Urinary bladder (tissue), 4 donors: ENCODE measurements around the gene CYP46A1. TPM values are rescaled to one million over a fixed set of nuclear protein-coding genes. Genes with fewer than 3 reads are reported as not detected.

Source experiments
- DNase-seq: peaks from one replicate; pipeline ENCODE4 v3.0.0-alpha.2; 2015; ENCODE audit errors: extremely low spot score
- H3K27ac ChIP-seq: one replicate; pipeline ENCODE4 v1.5.1; 2013; ENCODE audit warnings: low read depth, mild to moderate bottlenecking, moderate library complexity
- H3K36me3 ChIP-seq: one replicate; pipeline ENCODE4 v1.6.1; 2013; ENCODE audit warnings: mild to moderate bottlenecking, moderate library complexity; ENCODE audit not compliant: insufficient read depth
- H3K4me1 ChIP-seq: one replicate; pipeline ENCODE4 v1.6.1; 2013; ENCODE audit warnings: mild to moderate bottlenecking, moderate library complexity; ENCODE audit not compliant: insufficient read depth
- H3K4me3 ChIP-seq: one replicate; pipeline ENCODE4 v1.5.1; 2013; ENCODE audit warnings: low read depth, low read length
- WGBS: extraction: QIAGEN DNeasy Blood & Tissue Kit; methylation state at CpG from one replicate; pipeline ENCODE4 v1.1.7; 2013; 5-methylcytosine and 5-hydroxymethylcytosine counted together
- polyA plus RNA-seq: library from polyadenylated mRNA; stranded (reverse); fragments of 200-250 nt; gene quantifications from one replicate; pipeline ENCODE4 v1.2.3, GENCODE V29; 2013
- total RNA-seq: library from RNA; depleted of rRNA; stranded (reverse); fragments of >200 nt; gene quantifications from one replicate; pipeline ENCODE4 v1.2.3, GENCODE V29; 2014
- donor health status: healthy with polysubstance abuse.
- donor health status: healthy.

Gene CYP46A1
- total and polyA plus RNA-seq, 2 donors, result 0.91 to 2.7 TPM

DNA sequence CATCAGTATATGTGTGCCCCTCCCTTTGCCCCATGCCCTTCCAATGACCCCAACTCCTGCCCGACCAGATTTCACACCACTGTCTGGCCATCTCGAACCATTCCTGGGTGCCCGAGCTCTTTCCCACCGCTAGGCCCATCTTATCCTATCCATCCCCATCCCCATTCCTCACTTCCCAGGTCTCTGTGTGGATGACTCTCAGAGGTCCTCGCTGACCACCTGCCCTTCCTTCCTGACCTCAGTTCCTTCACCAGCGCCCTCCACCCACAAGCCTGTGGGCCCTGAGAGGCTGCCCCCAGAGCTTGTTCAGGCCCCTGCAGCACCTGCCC lies 49.1 kb downstream of the CYP46A1 start:
- WGBS, result 82% methylated on average over 6 of the region's 6 CpGs
- Histone ChIP-seq H3K4me1 (no peaks in the 10 kb centered on the region), H3K4me3 (no peak overlapping the region), H3K27ac (no peak overlapping the region), H3K36me3 (no peaks in the 10 kb centered on the region)
- DNase-seq, result no peak

DNA sequence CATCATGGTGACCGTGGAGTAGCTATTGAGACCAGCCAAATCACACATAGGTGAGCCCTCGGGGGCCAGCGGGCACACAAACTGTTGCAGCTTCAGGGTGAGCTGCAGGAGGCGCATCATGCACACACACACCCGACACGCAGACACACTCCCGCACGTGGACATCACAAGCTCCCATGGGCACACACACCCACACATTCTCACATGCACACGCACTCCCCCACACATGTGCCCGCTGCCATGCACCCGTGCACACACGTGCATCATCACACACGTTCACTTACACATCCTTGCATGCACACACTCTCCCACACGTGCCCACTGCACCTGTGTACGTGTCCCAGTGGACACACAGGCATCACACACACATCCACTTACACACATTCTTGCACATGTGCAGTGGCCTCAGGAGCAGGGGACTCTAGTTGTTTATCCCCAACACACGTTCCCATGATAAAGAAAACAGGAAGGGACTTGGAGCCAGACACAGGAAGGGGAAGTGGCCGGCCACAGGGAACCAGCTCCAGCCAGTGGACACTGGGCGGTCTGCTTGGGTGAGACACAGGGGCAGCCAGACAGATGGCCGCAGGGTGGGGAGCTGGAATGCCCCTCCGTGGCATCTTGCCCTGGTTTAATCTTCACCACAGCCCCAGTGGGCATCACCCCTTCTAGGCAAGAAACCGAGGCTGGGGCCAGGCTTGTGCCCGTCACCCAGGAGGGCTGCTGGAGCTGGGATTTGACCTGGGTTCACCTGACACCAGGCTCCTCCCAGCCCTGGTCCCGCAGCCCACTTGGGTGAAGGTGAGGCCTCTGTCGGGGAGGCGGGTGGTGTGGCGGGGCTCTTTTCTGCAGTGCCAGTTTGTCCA lies 49.7 kb downstream of the CYP46A1 start:
- Histone ChIP-seq H3K4me3 (no peak overlapping the region), H3K36me3 (no peaks in the 10 kb centered on the region), H3K27ac (no peak overlapping the region), H3K4me1 (no peaks in the 10 kb centered on the region)
- no peak for DNase-seq
- WGBS, result 83% methylated on average over 26 of the region's 26 CpGs

DNA sequence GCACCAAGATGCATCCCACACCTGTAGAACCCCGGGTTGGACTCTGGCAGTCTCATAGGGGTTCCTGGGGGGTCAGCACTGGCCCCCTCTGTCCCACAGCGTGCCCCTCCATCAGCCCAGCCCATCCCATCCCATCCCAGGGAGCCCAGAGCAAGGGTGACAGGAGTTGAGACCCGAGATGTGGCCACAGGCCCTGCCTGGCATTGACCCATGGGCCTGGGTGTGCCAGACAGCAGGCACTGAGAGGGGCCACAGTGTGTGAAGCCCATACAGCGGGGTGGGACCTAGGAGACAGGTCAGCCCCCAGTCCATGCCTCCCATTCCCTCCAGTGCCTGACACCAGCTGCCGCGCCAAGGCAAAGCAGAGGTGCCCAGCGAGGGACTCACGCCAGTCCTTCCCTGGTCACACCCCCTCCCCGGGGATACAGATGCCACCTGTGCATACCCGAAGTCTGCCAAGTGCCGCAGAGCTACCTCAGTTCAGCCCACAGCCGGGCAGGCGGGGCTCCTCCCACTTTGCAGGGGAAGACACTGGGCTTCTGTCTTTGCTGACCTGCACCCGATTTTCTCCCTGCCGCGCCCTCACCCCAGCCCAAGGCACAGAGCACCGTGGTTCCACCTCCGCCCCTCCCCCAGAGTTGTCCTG lies 50.4 kb downstream of the CYP46A1 start:
- H3K4me1 ChIP-seq, result no peaks in the 10 kb centered on the region
- DNase-seq, result no peak

DNA sequence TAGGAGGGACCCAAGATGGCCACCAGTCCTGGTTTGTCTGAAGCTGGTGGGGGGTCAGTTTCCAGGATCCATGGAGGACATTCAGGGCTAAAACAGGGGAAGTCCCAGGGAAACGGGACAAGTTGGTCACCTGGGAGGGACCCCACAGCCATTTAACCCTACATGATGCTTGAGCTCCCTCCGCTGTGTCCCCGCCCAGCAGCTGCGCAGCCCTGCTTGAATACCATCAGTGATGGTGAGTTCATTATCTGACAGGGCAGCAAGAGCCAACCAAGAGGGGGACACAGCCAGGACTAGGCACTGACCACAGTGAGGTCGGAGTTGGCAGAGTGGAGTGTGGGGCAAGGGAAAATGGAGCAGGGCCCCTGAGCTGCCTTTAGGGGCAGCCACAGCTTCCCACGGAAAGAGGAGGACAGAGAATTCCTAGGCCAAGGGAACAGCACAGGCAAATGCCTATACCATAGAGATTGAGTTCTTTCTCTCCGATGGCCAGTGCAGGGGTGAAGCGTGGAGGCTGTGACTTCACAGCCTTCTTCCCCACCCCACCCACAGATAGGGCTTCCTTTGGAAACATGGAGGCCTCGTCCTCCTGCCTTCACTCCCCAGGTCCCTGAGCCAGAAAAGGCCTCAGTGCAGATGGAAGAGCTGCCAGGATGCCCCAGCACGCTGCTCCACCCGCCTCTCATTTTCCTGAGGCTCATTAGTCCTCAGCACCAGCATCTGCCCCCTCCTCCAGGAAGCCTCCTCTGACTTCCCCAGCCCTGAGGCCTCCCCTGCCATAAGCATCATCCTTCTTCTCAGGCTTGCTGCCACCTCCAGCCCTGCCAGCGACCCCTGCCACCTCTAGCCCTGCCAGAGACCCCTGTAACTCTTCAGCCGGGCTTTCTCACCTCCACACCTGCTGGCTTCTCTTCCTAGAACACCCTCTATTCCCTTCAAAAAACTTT lies 51.4 kb downstream of the CYP46A1 start:
- Histone ChIP-seq H3K36me3 (no peaks in the 10 kb centered on the region), H3K4me3 (no peak overlapping the region), H3K4me1 (no peaks in the 10 kb centered on the region), H3K27ac (no peak overlapping the region)
- 87% methylated on average over 13 of the region's 13 CpGs for WGBS
- DNase-seq, result no peak

More for the DNA sequence above, 50.4 kb downstream of the CYP46A1 start:
- WGBS, result 81% methylated on average over 18 of the region's 18 CpGs
- Histone ChIP-seq H3K36me3 (no peaks in the 10 kb centered on the region), H3K27ac (no peak overlapping the region), H3K4me3 (no peak overlapping the region)

DNA sequence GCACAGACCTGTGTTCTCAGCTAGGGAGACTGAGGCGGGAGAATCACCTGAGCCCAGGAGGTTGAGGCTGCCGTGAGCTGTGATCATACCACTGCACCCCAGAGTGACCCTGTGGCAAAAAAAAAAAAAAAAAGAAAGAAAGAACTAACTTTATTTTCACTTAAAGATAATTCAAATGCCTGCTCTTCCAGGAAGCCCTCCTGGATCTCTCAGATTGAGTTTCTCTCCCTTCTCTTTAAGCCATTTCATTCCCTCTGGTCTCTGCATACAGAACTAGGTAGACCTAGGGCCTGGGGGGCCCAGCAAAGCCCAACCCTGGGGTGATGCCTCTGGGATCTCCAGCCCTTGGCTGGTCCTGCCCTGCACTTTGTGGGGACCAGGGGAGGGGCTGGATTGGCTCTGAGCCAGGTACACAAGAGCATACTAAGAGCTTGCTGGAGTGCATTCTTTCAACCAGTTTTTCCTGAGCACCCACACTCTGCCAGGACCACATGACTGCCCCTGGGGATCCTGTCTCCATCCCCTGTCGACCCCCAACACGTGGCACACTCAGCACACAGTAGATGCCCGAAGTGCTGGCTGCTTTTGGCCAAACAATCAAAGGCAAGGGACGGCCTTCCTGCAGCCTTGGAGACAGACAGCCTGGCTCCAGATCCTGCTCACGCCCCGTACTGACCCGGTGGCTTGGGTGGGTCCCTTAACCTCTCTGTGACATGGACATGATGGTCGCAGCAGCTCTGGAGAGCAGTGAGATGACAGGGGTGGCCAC lies 52.7 kb downstream of the CYP46A1 start:
- no peak overlapping the region for H3K27ac ChIP-seq
- H3K4me3 ChIP-seq, result no peak overlapping the region
- 25% methylated on average over 10 of the region's 10 CpGs for WGBS
- no peaks in the 10 kb centered on the region for H3K36me3 ChIP-seq
- DNase-seq, result no peak
- H3K4me1 ChIP-seq, result no peaks in the 10 kb centered on the region

DNA sequence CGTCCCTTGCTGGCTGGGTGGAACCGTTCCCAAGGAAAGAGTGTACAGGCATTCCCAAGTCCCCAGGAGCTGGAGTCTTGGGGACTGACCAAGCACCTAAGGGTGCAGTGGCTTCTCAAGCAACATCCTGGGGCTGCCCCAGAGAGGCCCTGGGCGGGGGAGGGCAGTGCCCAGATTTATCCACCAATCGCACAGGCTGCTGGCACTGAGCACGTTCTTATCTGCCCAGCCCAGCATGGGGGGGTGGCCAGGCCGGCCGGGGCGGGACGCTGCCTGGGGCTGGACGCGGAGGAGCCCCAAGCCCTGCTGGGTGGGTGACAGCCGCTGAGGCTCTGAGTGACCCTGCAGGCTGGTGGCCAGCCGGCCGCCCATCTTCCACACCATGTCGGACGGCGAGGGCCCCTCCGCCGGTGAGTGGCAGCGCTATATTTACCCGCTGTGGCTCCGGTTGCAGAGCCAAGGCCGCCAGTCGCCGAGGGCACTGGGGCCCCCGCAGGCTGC lies 53.4 kb downstream of the CYP46A1 start:
- DNase-seq, result no peak
- no peaks in the 10 kb centered on the region for H3K4me1 ChIP-seq
- 7% methylated on average over 26 of the region's 26 CpGs for WGBS
- no peak overlapping the region for H3K27ac ChIP-seq
- H3K4me3 ChIP-seq, result peak overlapping the region; percentile 35
- H3K36me3 ChIP-seq, result no peaks in the 10 kb centered on the region

DNA sequence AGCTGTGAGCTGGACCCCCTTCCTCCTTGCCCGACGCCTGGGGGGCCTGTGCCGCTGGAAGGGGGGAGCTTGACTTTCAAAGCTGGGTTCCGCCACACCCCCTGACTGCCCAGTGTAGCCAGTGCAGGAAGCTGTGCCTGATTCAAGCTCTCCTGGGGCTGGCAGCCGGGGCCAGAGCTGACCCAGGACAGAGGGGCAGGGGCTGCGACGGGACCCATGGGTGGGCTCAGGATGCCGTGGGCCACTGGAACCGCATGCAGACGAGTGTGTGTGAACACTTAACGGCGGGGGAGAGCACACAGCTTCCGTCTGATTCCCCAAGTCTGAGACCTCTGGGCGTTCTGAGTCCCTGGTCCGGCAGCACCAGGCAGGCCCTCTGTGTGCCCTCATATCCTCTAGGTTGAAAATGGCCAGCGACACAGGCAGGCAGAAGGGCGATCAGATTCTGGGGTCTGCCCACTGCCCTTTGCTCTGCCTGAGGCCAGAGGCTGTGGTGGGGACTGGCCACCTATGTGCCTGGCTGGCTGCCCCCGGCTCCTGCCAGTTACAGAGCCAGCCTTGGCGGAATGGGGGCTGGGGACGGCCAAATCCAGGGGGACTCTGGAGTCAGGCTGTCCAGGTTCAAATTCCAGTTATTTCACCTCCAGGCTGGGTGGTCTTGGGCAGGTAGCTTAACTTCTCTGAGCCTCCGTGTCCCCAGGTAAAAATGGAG lies 54.0 kb downstream of the CYP46A1 start:
- H3K27ac ChIP-seq, result no peak overlapping the region
- H3K4me3 ChIP-seq, result peak overlapping the region; percentile 35
- WGBS, result 41% methylated on average over 21 of the region's 21 CpGs
- H3K36me3 ChIP-seq, result no peaks in the 10 kb centered on the region
- no peak for DNase-seq
- H3K4me1 ChIP-seq, result no peaks in the 10 kb centered on the region

DNA sequence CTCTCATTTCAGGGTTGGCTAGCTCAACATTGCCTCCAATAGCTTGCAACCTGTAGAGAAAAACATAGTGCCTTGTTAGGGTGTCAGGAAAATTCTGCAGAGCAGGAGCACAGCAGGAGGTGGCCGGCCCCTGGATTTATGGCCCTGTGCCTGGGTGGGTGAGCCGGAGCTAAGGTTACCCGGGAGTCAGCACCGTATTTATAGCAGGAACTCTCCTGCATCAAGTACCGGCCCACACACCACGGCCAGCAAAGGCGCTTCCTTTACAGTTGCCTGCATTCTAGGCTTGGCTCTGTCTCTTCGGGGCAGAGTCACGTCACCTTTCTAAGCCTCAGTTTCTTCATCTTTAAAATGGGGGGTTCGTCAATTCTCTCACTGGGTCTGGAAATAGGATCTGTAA lies 56.3 kb downstream of the CYP46A1 start:
- WGBS, result 52% methylated on average over 10 of the region's 10 CpGs
- Histone ChIP-seq H3K36me3 (no peaks in the 10 kb centered on the region), H3K4me1 (no peaks in the 10 kb centered on the region), H3K27ac (no peak overlapping the region), H3K4me3 (no peak overlapping the region)
- DNase-seq, result no peak

DNA sequence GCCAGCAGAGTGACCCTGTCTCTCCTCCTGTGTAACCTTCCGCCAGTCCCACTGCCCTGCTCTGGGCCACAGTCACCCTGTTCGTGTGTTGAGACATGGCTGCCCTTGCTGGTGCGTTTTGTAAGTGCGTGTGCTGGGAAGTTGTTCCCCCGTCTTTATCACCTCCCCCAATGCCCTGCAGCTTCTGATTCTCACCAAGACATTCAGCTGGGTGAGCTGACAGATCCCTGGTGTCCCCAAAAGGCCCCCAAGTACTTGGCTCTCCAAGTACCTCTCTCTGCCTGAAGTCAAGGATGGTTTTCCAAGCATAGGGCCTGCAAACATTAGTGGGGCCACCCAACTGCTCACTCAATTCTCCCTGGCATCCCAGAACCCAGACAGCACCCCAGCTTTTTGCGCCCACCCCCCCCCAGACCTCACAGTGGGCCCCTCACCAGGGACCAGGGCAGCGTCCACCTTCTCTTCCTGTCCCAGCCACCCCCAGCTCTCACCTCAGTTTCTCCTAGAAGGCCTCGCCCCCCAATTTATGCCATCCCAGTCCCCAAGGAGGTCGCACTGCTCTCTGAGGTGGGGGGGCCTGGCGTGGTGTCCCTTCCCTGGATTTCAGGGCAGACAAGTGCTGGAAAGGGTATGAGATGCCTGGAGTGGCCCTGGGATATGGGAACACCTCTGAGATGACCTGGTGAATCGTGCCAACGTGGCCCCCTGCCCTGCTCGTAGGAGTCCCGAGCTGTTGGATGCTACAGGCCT lies 57.3 kb downstream of the CYP46A1 start:
- no peak overlapping the region for H3K27ac ChIP-seq
- H3K4me1 ChIP-seq, result no peaks in the 10 kb centered on the region
- 90% methylated on average over 14 of the region's 14 CpGs for WGBS
- no peak for DNase-seq
- H3K4me3 ChIP-seq, result no peak overlapping the region
- H3K36me3 ChIP-seq, result no peaks in the 10 kb centered on the region

DNA sequence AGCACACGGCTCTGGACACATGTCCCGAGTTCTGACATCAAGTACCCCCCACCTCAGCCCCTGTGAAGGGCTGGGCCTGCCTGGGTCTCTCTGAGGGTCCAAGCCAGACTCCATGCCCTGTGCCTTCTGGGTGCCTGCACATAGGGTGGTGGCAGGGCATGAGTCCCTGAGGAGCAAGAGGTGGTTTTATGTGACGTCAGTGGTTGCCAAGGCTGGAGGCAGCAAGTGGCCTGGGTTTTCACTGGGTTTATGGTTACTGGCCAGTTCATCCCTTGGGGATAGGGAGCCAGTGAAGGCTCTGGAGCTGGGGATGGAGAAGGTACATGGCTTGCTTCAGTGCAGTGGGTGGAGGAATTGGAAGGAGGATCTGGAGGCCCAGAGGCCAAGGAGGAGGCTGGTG lies 58.0 kb downstream of the CYP46A1 start:
- DNase-seq, result no peak
- Histone ChIP-seq H3K4me1 (no peaks in the 10 kb centered on the region), H3K36me3 (no peaks in the 10 kb centered on the region), H3K4me3 (no peak overlapping the region), H3K27ac (no peak overlapping the region)
- 93% methylated on average over 3 of the region's 3 CpGs for WGBS

DNA sequence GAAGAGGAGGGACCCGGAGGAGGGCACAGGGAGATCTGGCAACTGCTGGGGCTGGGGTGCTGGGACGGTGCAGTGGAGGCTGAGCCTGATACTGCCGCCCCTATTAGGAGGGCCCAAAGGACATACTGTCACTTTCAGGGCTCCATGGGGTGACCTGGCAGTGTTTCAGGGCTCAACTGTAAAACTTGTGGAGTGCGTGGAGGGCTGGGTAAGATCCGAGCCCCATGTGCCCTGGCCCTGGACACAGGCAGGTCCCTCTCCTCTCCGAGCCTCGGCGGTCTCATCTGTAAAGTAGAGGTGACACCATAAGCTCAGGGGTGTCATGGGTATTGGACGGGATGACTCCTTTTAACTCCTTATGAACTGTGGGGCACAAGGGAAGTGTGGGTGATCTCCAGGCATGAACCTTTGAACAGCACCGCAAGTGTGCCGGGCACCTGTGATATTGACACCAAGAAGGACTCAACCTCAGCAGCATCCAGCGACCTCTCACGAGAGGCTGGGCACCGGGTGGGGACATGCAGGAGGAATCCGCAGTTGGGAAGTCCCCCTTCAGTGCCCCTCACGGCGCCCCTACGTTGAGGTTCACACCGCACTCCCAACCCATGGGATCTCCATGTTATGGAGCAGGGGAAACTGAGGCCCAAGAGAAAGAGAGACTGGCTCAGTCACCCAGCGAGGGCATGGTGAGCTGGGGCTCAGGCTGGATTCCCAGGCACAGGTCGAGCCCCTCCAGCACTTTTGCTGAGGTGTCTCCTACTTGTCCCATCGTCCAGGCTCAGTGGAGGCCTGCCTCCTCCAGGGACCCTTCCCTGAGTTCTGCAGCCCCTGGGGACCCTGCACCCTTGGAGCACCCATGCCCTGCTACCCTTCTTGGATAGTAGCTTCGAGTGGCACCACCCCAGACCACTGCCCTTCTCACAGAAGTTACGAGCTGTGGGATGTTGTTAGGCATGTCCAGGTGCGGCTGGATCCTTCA lies 58.7 kb downstream of the CYP46A1 start:
- no peak overlapping the region for H3K4me3 ChIP-seq
- no peak overlapping the region for H3K27ac ChIP-seq
- no peak for DNase-seq
- H3K4me1 ChIP-seq, result no peaks in the 10 kb centered on the region
- 95% methylated on average over 25 of the region's 25 CpGs for WGBS
- no peaks in the 10 kb centered on the region for H3K36me3 ChIP-seq
